ENCODE data around the gene UBL4A.

Gene UBL4A

GRCh38 chrX:154495472-154495922 lies 9.1 kb upstream of the UBL4A start:
- Histone ChIP-seq H4K20me1 (ENCODE audit: insufficient read depth, low read length) (no peaks in the 10 kb centered on the region), H2AFZ (ENCODE audit: low read length) (no peak overlapping the region), H3K79me2 (ENCODE audit: insufficient read depth, low read length) (no peaks in the 10 kb centered on the region), H3K27me3 (ENCODE audit: insufficient read depth, low read length) (no peaks in the 10 kb centered on the region), H3K4me1 (ENCODE audit: insufficient read depth, low read length, severe bottlenecking) (peaks cover 12% of the 10 kb centered on the region), H3K9me3 (ENCODE audit: low read length) (no peaks in the 10 kb centered on the region), H3F3A (ENCODE audit: insufficient read depth, low read length) (no peaks in the 10 kb centered on the region), H3K9ac (ENCODE audit: low read length) (no peak overlapping the region), H3K27ac (ENCODE audit: low read depth, low read length, poor library complexity, severe bottlenecking) (no peak overlapping the region), H3K4me2 (ENCODE audit: low read length) (no peak overlapping the region), H3K36me3 (ENCODE audit: insufficient read depth, low read length) (no peaks in the 10 kb centered on the region), H3K9me2 (ENCODE audit: low read depth, low read length) (no peaks in the 10 kb centered on the region), H3K4me3 (ENCODE audit: low read depth, low read length, poor library complexity, severe bottlenecking) (no peak overlapping the region)
- no peak for TF ChIP-seq CTCF (IDR thresholded peaks at IDR 0.05; ENCODE audit: low read length)
- no peak for TF ChIP-seq EZH2 (IDR thresholded peaks at IDR 0.05; ENCODE audit: borderline replicate concordance, low read length)

DNA sequence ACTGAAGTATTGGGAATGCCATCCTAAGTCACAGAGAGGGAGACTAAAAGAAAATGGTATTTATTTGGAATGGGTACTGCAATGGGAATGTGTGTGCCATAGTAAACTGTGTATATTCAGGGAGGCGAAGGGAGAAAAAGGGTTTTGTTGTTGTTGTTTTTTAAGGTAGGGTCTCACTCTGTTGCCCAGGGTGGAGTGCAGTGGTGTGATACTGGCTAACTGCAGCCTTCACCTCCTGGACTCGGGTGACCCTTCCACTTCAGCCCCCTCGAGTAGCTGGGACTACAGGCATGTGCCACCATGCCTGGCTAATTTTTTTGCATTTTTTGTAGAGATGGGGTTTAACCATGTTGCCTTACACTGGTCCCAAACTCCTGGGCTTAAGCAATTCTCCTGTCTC lies 8.3 kb upstream of the UBL4A start:
- no peaks in the 10 kb centered on the region for H3K9me3 ChIP-seq (ENCODE audit: low read length)
- TF ChIP-seq CTCF (IDR thresholded peaks at IDR 0.05; ENCODE audit: low read length) (no peak), EZH2 (IDR thresholded peaks at IDR 0.05; ENCODE audit: borderline replicate concordance, low read length) (no peak)
- H2AFZ ChIP-seq (ENCODE audit: low read length): no peak overlapping the region
- no peaks in the 10 kb centered on the region for H3F3A ChIP-seq (ENCODE audit: insufficient read depth, low read length)
- H4K20me1 ChIP-seq (ENCODE audit: insufficient read depth, low read length): no peaks in the 10 kb centered on the region
- no peak overlapping the region for H3K4me2 ChIP-seq (ENCODE audit: low read length)
- no peaks in the 10 kb centered on the region for H3K9me2 ChIP-seq (ENCODE audit: low read depth, low read length)
- H3K4me3 ChIP-seq (ENCODE audit: low read depth, low read length, poor library complexity, severe bottlenecking): no peak overlapping the region
- H3K79me2 ChIP-seq (ENCODE audit: insufficient read depth, low read length): no peaks in the 10 kb centered on the region
- H3K27ac ChIP-seq (ENCODE audit: low read depth, low read length, poor library complexity, severe bottlenecking): no peak overlapping the region
- no peak overlapping the region for H3K9ac ChIP-seq (ENCODE audit: low read length)
- H3K27me3 ChIP-seq (ENCODE audit: insufficient read depth, low read length): no peaks in the 10 kb centered on the region
- peaks cover 14% of the 10 kb centered on the region for H3K4me1 ChIP-seq (ENCODE audit: insufficient read depth, low read length, severe bottlenecking)
- H3K36me3 ChIP-seq (ENCODE audit: insufficient read depth, low read length): no peaks in the 10 kb centered on the region

- Histone ChIP-seq H3K36me3 (ENCODE audit: insufficient read depth, low read length) (no peaks in the 10 kb centered on the region), H3K27me3 (ENCODE audit: insufficient read depth, low read length) (no peaks in the 10 kb centered on the region), H4K20me1 (ENCODE audit: insufficient read depth, low read length) (no peaks in the 10 kb centered on the region), H3K79me2 (ENCODE audit: insufficient read depth, low read length) (no peaks in the 10 kb centered on the region), H3K9me2 (ENCODE audit: low read depth, low read length) (no peaks in the 10 kb centered on the region), H3K4me2 (ENCODE audit: low read length) (peak within 1 kb of the TSS; percentile 99), H3K9me3 (ENCODE audit: low read length) (no peaks in the 10 kb centered on the region), H3K4me1 (ENCODE audit: insufficient read depth, low read length, severe bottlenecking) (peaks cover 20% of the 10 kb centered on the region), H3K27ac (ENCODE audit: low read depth, low read length, poor library complexity, severe bottlenecking) (peak within 1 kb of the TSS; percentile 30), H3F3A (ENCODE audit: insufficient read depth, low read length) (no peaks in the 10 kb centered on the region), H3K4me3 (ENCODE audit: low read depth, low read length, poor library complexity, severe bottlenecking) (peak within 1 kb of the TSS; percentile 87), H2AFZ (ENCODE audit: low read length) (no peak within 1 kb of the TSS), H3K9ac (ENCODE audit: low read length) (peak within 1 kb of the TSS; percentile 92)
- TF ChIP-seq CTCF (IDR thresholded peaks at IDR 0.05; ENCODE audit: low read length) (no peak), EZH2 (IDR thresholded peaks at IDR 0.05; ENCODE audit: borderline replicate concordance, low read length) (no peak)
Measured at GRCh38 chrX:154490414-154491083, 4.1 kb upstream of the UBL4A start, which contains the start of gene SLC10A3. Gene SLC10A3 (minus strand): TSS chrX:154490629. CDS start chrX:154488940, 1,689 bp downstream.

All from OCI-LY1 (cell line).